SK-N-SH (cell line): Measurements from ENCODE around the gene CCNT1. TPM values are rescaled to one million over a fixed set of nuclear protein-coding genes. Genes with fewer than 3 reads are reported as not detected.
"Not testable (repeated sequence)": the region's sequence is repeated elsewhere in the genome, so short reads cannot be mapped to it uniquely, and the experiment has no call there.

Experiments used
- CTCF ChIA-PET: fragments of 300-600, 350-600 bp; formaldehyde crosslinking; extraction: SDS; loops from one replicate; lab custom pipeline; 2021; lab: Yijun Ruan, JAX
- POLR2A ChIA-PET: fragments of 350-600 bp; sonication (Branson Sonifier 250); formaldehyde crosslinking; extraction: SDS; loops from one replicate; lab custom pipeline; 2020; ENCODE audit warnings: antibody characterized with exemption, inconsistent platforms; lab: Yijun Ruan, JAX
- DNase-seq: peaks from one replicate; pipeline ENCODE4 v3.0.0; 2012
- H2AFZ ChIP-seq: fragments of 200-600 bp; sonication (generic); 2 replicates; pipeline ENCODE4 v1.8.1; 2016; ENCODE audit warnings: antibody characterized with exemption, mild to moderate bottlenecking, low read depth
- H3F3A ChIP-seq: fragments of 200-600 bp; sonication (generic); replicated peaks from 2 replicates; pipeline ENCODE3; 2016; ENCODE audit warnings: antibody characterized with exemption, mild to moderate bottlenecking; ENCODE audit not compliant: insufficient read depth
- H3K27ac ChIP-seq, 2 experiments: fragments of 200-500 bp in 1 of 2; fragments of 200-600 bp in 1 of 2; sonication (Bioruptor generic) in 1 of 2; sonication (generic), shearing (Covaris generic) in 1 of 2; 2 replicates each; pipeline versions ENCODE4 v1.5.1 to v1.6.1; 2014 to 2016; ENCODE audit warnings: low read depth in 2 of 2, inconsistent platforms in 1 of 2, low read length in 1 of 2, mild to moderate bottlenecking in 1 of 2, mixed read lengths in 1 of 2
- H3K27me3 ChIP-seq: fragments of 200-600 bp; sonication (generic), shearing (Covaris generic); 2 replicates; pipeline ENCODE4 v1.6.1; 2016; ENCODE audit warnings: mixed run types; ENCODE audit not compliant: insufficient read depth
- H3K36me3 ChIP-seq, 2 experiments: fragments of 200-500 bp in 1 of 2; fragments of 200-600 bp in 1 of 2; sonication (Bioruptor generic) in 1 of 2; sonication (generic) in 1 of 2; replicated peaks in 1 of 2; 2 replicates each; pipeline versions ENCODE3 to v1.5.1; 2014 to 2016; ENCODE audit warnings: low read length in 1 of 2, mild to moderate bottlenecking in 1 of 2; ENCODE audit not compliant: insufficient read depth in 2 of 2, control insufficient read depth in 1 of 2
- H3K4me1 ChIP-seq, 2 experiments: fragments of 200-500 bp in 1 of 2; fragments of 200-600 bp in 1 of 2; sonication (Bioruptor generic) in 1 of 2; sonication (generic), shearing (Covaris generic) in 1 of 2; 2 replicates each; pipeline versions ENCODE4 v1.5.1 to v1.6.1; 2014 to 2016; ENCODE audit warnings: low read depth in 1 of 2, low read length in 1 of 2, mixed run types in 1 of 2; ENCODE audit not compliant: insufficient read depth in 2 of 2, control insufficient read depth in 1 of 2
- H3K4me2 ChIP-seq: fragments of 200-600 bp; sonication (generic), shearing (Covaris generic); 2 replicates; pipeline ENCODE4 v1.6.1; 2017; ENCODE audit warnings: mixed run types
- H3K4me3 ChIP-seq, 2 experiments: fragments of 200-500 bp in 1 of 2; fragments of 200-600 bp in 1 of 2; sonication (Bioruptor generic) in 1 of 2; sonication (generic), shearing (Covaris generic) in 1 of 2; 2 replicates each; pipeline versions ENCODE4 v1.5.1 to v1.8.1; 2014 to 2016; ENCODE audit warnings: low read depth in 2 of 2, inconsistent platforms in 1 of 2, low read length in 1 of 2, mild to moderate bottlenecking in 1 of 2, mixed read lengths in 1 of 2, moderate library complexity in 1 of 2
- H3K79me2 ChIP-seq: fragments of 200-600 bp; sonication (generic); 2 replicates; pipeline ENCODE4 v1.8.1; 2017; ENCODE audit warnings: mild to moderate bottlenecking; ENCODE audit not compliant: insufficient read depth
- H3K9ac ChIP-seq: fragments of 200-600 bp; sonication (generic); 2 replicates; pipeline ENCODE4 v1.6.1; 2017; ENCODE audit warnings: mixed run types
- H3K9me2 ChIP-seq: fragments of 200-600 bp; sonication (generic); 2 replicates; pipeline ENCODE4 v1.6.1; 2017; ENCODE audit warnings: mixed run types
- H3K9me3 ChIP-seq: fragments of 200-600 bp; sonication (generic); 2 replicates; pipeline ENCODE4 v1.6.1; 2017; ENCODE audit warnings: mixed run types, mild to moderate bottlenecking, moderate library complexity
- H4K20me1 ChIP-seq: fragments of 200-600 bp; sonication (generic); 2 replicates; pipeline ENCODE4 v1.6.1; 2017; ENCODE audit warnings: mild to moderate bottlenecking, mixed run types; ENCODE audit not compliant: insufficient read depth
- ELF1 ChIP-seq: IDR thresholded peaks from 2 replicates; pipeline ENCODE4 v1.4.0; 2012
- EZH2phosphoT487 ChIP-seq: fragments of 200-600 bp; sonication (generic); IDR thresholded peaks from 2 replicates; pipeline ENCODE4 v1.6.1; 2017; ENCODE audit warnings: low read depth, mixed run types, mild to moderate bottlenecking, antibody characterized with exemption, moderate library complexity, borderline replicate concordance
- FOXM1 ChIP-seq: IDR thresholded peaks from 2 replicates; pipeline ENCODE4 v1.4.0; 2012; ENCODE audit warnings: low read depth, mild to moderate bottlenecking
- GABPA ChIP-seq: IDR thresholded peaks from 2 replicates; pipeline ENCODE4 v1.4.0; 2012; ENCODE audit warnings: low read depth, mild to moderate bottlenecking
- GATA2 ChIP-seq: sonication (generic); formaldehyde crosslinking; IDR thresholded peaks from 2 replicates; pipeline ENCODE4 v1.5.0; 2020; ENCODE audit warnings: mild to moderate bottlenecking, missing genetic modification reagents
- IRF3 ChIP-seq: fragments of 150-350 bp; IDR thresholded peaks from 2 replicates; pipeline ENCODE4 v1.6.1; 2016; ENCODE audit warnings: mild to moderate bottlenecking, low read depth, low read length
- PBX3 ChIP-seq: IDR thresholded peaks from 2 replicates; pipeline ENCODE4; 2012
- POLR2AphosphoS5 ChIP-seq: IDR thresholded peaks from 2 replicates; pipeline ENCODE4 v1.6.1; 2012; ENCODE audit warnings: low read depth, low read length
- RCOR1 ChIP-seq: fragments of 150-350 bp; IDR thresholded peaks from 2 replicates; pipeline ENCODE4 v1.6.1; 2017; ENCODE audit warnings: antibody characterized with exemption, low read length
- RXRA ChIP-seq: IDR thresholded peaks from 2 replicates; pipeline ENCODE4 v1.4.0; 2012; ENCODE audit warnings: low read depth, mild to moderate bottlenecking, borderline replicate concordance
- TCF12 ChIP-seq: IDR thresholded peaks from 2 replicates; pipeline ENCODE4 v1.4.0; 2012
- TEAD4 ChIP-seq: IDR thresholded peaks from 2 replicates; pipeline ENCODE4 v1.4.0; 2012; ENCODE audit warnings: mild to moderate bottlenecking, borderline replicate concordance; ENCODE audit not compliant: insufficient read depth
- USF1 ChIP-seq: IDR thresholded peaks from 2 replicates; pipeline ENCODE4 v1.4.0; 2012; ENCODE audit warnings: low read depth, borderline replicate concordance
- USF2 ChIP-seq: fragments of 150-350 bp; IDR thresholded peaks from 2 replicates; pipeline ENCODE4 v1.6.1; 2017; ENCODE audit warnings: antibody characterized with exemption, low read length, low read depth, borderline replicate concordance
- WGBS: methylation state at CpG from one replicate; pipeline ENCODE4 v1.1.6; 2017; ENCODE audit warnings: low lambda C conversion rate; 5-methylcytosine and 5-hydroxymethylcytosine counted together
- polyA plus RNA-seq, 3 experiments: library from polyadenylated mRNA; depleted of rRNA; stranded (reverse); fragments of >200 nt; gene quantifications; 2 replicates each; pipeline ENCODE4 v1.2.3, GENCODE V29; 2012
- TF ChIP-seq, protein P1 (sequence below): IDR thresholded peaks from 2 replicates; pipeline ENCODE4 v1.4.0; 2012; ENCODE audit warnings: low read depth
- TF ChIP-seq, protein P2 (sequence below): IDR thresholded peaks from 2 replicates; pipeline ENCODE4 v1.4.0; 2012; ENCODE audit warnings: low read depth, borderline replicate concordance

Gene CCNT1
- polyA plus RNA-seq, 1 of the 3 experiments (the other 2 are of a cell fraction): 7.2 TPM

GRCh38 chr12:48728807-48729206, 12.3 kb upstream of the CCNT1 start:
- H3K27ac ChIP-seq: no peak overlapping the region
- WGBS: 57% methylated on average over 5 of the region's 5 CpGs
- no peaks in the 10 kb centered on the region for H4K20me1 ChIP-seq
- POLR2A ChIA-PET: no interaction called here
- no peaks in the 10 kb centered on the region for H3K9me3 ChIP-seq
- H3K9me2 ChIP-seq: no peaks in the 10 kb centered on the region
- no peaks in the 10 kb centered on the region for H3K4me1 ChIP-seq
- H3F3A ChIP-seq: no peaks in the 10 kb centered on the region
- no peaks in the 10 kb centered on the region for H3K36me3 ChIP-seq
- H3K9ac ChIP-seq: no peak overlapping the region
- TF ChIP-seq TCF12: no peak
- TF ChIP-seq ELF1: no peak
- TF ChIP-seq USF2: no peak
- no peak for TF ChIP-seq GATA2
- no peak for TF ChIP-seq FOXM1
- TF ChIP-seq, protein P1, sequence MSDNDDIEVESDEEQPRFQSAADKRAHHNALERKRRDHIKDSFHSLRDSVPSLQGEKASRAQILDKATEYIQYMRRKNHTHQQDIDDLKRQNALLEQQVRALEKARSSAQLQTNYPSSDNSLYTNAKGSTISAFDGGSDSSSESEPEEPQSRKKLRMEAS: no peak
- no peak for TF ChIP-seq TEAD4
- no peak for TF ChIP-seq RCOR1
- TF ChIP-seq, protein P2, sequence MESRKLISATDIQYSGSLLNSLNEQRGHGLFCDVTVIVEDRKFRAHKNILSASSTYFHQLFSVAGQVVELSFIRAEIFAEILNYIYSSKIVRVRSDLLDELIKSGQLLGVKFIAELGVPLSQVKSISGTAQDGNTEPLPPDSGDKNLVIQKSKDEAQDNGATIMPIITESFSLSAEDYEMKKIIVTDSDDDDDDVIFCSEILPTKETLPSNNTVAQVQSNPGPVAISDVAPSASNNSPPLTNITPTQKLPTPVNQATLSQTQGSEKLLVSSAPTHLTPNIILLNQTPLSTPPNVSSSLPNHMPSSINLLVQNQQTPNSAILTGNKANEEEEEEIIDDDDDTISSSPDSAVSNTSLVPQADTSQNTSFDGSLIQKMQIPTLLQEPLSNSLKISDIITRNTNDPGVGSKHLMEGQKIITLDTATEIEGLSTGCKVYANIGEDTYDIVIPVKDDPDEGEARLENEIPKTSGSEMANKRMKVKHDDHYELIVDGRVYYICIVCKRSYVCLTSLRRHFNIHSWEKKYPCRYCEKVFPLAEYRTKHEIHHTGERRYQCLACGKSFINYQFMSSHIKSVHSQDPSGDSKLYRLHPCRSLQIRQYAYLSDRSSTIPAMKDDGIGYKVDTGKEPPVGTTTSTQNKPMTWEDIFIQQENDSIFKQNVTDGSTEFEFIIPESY: no peak
- no peak for TF ChIP-seq GABPA
- no peak for TF ChIP-seq RXRA
- no peak for TF ChIP-seq IRF3
- no peak for TF ChIP-seq EZH2phosphoT487
- no peak for TF ChIP-seq USF1
- no peak for TF ChIP-seq POLR2AphosphoS5
- TF ChIP-seq PBX3: no peak
- H3K4me3 ChIP-seq: no peak overlapping the region
- H3K4me2 ChIP-seq: no peak overlapping the region
- CTCF ChIA-PET: no interaction called here
- H3K27me3 ChIP-seq: no peaks in the 10 kb centered on the region
- no peak overlapping the region for H2AFZ ChIP-seq
- DNase-seq: no peak
- H3K79me2 ChIP-seq: no peaks in the 10 kb centered on the region

DNA sequence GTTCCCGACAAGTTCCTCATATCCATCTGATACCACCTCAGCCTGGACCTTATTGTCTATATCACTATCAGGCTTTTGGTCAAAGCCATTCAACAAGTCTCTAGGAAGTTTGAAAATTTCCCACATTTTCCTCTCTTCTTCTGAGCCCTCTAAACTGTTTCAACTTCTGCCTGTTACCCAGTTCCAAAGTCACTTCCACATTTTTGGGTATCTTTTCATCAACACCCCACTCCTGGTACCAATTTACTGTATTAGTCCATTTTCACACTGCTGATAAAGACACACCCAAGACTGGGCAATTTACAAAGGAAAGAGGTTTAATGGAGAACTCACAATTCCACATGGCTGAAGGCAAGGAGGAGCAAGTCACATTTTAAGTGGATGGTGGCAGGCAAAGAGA, 4.2 kb upstream of the CCNT1 start:
- H3K36me3 ChIP-seq, CTCF ChIA-PET, H3K27me3 ChIP-seq, DNase-seq, POLR2A ChIA-PET, H3K4me2 ChIP-seq, H4K20me1 ChIP-seq, H3K9me2 ChIP-seq, H3K9me3 ChIP-seq, H3K27ac ChIP-seq, H3K4me3 ChIP-seq, H3K9ac ChIP-seq, H2AFZ ChIP-seq, H3K4me1 ChIP-seq: not testable (repeated sequence)
- H3K79me2 ChIP-seq: peaks cover 12% of the 10 kb centered on the region
- WGBS: 65% methylated on average over 1 of the region's 1 CpG
- H3F3A ChIP-seq: peaks cover 17% of the 10 kb centered on the region

DNA sequence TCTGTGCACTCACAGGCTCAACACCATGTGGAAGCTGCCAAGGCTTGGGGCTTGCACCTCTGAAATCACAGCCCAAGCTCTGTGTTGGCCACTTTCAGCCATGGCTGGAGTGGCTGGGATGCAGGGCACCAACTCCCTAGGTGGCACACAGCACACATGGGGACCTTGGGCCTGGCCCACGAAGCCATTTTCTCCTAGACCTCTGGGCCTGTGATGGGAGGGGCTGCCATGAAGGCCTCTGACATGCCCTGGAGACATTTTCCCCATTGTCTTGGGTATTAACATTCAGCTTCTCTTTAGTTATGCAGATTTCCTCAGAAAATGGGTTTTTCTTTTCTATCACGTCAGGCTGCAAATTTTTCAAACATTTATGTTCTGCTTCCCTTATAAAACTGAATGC, 3.7 kb upstream of the CCNT1 start:
- H3K4me3 ChIP-seq, DNase-seq, H3K9me3 ChIP-seq, POLR2A ChIA-PET, H3K4me1 ChIP-seq, H3K27me3 ChIP-seq, H3K4me2 ChIP-seq, H2AFZ ChIP-seq, H3K27ac ChIP-seq, H3K36me3 ChIP-seq, H4K20me1 ChIP-seq, H3K9ac ChIP-seq, CTCF ChIA-PET, H3K9me2 ChIP-seq: not testable (repeated sequence)
- Histone ChIP-seq H3F3A (peaks cover 21% of the 10 kb centered on the region), H3K79me2 (peaks cover 18% of the 10 kb centered on the region)
- WGBS: 88% methylated on average over 1 of the region's 2 CpGs
